ENCODE data around the gene BAHCC1. TPM values are rescaled to one million over a fixed set of nuclear protein-coding genes. Genes with fewer than 3 reads are reported as not detected.
A peak's percentile ranks its signal among the peaks of the same experiment; 100 is the strongest.

The BAHCC1 gene
- total and polyA plus RNA-seq, 11 donors = 6.0 to 19.6 (median 8.9) TPM

DNA sequence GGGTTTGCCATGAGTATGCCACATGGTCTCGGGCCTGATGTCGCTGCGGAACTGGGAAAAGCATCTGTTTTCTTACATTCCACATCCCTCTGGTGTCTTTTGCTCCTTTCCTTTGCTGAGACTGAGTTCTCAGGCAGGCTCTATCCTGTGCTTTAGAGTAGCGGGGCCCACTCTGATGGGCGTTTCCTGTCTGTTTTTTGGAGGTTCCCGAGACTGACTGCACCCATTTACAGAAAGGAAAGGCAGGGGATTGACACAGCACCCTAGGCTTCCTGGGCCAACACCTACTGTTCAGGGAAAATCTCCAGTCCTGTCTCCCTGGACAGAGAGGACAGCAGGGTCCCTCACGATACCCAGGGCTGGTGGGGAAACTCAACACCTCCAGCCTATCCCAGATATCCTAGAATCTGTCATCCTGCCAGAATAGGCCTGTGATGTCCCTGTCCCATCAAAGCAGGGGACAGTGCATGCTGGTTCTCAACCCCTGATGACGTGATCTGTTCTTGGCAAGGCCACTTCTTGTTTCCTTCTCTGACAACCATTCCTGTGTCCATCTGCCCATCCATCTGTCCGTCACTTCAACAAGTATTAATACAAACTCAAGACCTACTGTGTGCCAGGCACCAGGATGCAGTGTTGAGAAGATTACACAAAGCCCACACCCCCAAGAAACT lies 75.2 kb downstream of the BAHCC1 start:
- ATAC-seq = peak; percentile 53 to 79 (median 69)
- Histone ChIP-seq H3K4me3 (no peak overlapping the region), H3K27ac (peak overlapping the region in 1 of 12 donors; percentile 46), H3K36me3 (no peaks in the 10 kb centered on the region), H3K9me3 (no peaks in the 10 kb centered on the region), H3K27me3 (no peaks in the 10 kb centered on the region), H3K4me1 (peaks cover 0 to 5% (median 0%) of the 10 kb centered on the region in 12 donors)
- 71 to 84% (median 75%) methylated on average over 9 of the region's 9 CpGs for WGBS, 4 donors
- TF ChIP-seq CTCF (IDR thresholded peaks at IDR 0.05) (no peak), POLR2A (IDR thresholded peaks at IDR 0.05) (no peak)
- peak in 1 of 5 donors; percentile 69 for DNase-seq
- intact Hi-C loops (cut with DNase I) = loop anchor here in 2 of 10 donors (5.0 to 10.0 kb wide), 3 partner anchors 33 to 64 kb away; no protein-coding TSS in a partner anchor

- no peak for DNase-seq
- 81 to 85% (median 83%) methylated on average over 14 of the region's 14 CpGs for WGBS, 4 donors
- Histone ChIP-seq H3K36me3 (no peaks in the 10 kb centered on the region), H3K4me1 (peaks cover 0 to 5% (median 0%) of the 10 kb centered on the region in 12 donors), H3K27me3 (no peaks in the 10 kb centered on the region), H3K9me3 (no peaks in the 10 kb centered on the region), H3K27ac (peak overlapping the region in 2 of 12 donors; percentile 44 to 46), H3K4me3 (no peak overlapping the region)
- intact Hi-C loops (cut with DNase I) = loop anchor here in 2 of 10 donors (5.0 to 10.0 kb wide), 3 partner anchors 34 to 64 kb away; no protein-coding TSS in a partner anchor
- peak in 3 of 4 donors; percentile 39 to 47 (median 42) for ATAC-seq
- TF ChIP-seq CTCF (IDR thresholded peaks at IDR 0.05) = no peak
Observed at GRCh38 chr17:81470944-81471817, 75.9 kb downstream of the BAHCC1 start.

DNA sequence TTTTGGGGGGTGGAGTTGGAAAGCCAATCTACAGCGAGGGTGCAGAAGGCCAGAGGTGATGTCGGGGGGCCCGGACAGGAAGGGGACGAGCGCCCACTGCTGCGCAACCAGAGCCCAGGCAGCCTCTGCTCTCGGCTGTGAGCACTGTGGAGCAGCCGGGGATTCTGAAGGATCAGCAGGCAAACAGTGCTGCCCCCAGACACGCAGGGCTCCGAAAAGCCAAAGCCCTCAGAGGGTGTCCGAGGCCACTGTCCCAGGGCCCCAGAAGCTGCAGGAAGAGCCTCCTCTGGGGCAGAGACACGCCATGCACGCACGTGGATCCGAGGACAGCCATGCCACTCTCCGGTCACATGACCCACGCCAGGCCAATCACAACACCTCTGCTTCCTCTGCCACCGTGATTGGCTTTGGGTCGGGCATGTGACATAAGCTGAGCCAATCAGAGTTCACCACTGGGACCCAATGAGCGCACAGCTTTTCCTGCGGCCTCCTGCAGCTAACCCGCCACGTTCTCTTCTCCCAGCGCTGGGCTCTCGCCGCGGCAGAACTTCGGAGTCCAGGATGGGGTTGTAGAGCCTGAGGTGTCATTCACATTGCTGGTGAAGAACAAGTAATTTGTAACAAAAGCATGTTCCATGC lies 76.7 kb downstream of the BAHCC1 start:
- 84 to 88% (median 88%) methylated on average over 22 to 28 of the region's 28 CpGs for WGBS, 4 donors
- no peaks in the 10 kb centered on the region for H3K9me3 ChIP-seq
- intact Hi-C loops (cut with DNase I) = loop anchor here in 2 of 10 donors (5.0 to 10.0 kb wide), 3 partner anchors 35 to 63 kb away; no protein-coding TSS in a partner anchor
- H3K4me1 ChIP-seq = peaks cover 0 to 5% (median 0%) of the 10 kb centered on the region in 12 donors
- peak in 1 of 5 donors; percentile 60 for DNase-seq
- peak; percentile 21 to 53 (median 24) for ATAC-seq
- no peaks in the 10 kb centered on the region for H3K36me3 ChIP-seq
- TF ChIP-seq POLR2A (IDR thresholded peaks at IDR 0.05) = no peak
- TF ChIP-seq CTCF (IDR thresholded peaks at IDR 0.05) = peak in 2 of 12 donors; percentile 9 to 18
- H3K27me3 ChIP-seq = no peaks in the 10 kb centered on the region
- peak overlapping the region in 1 of 12 donors; percentile 44 for H3K27ac ChIP-seq
- peak overlapping the region in 1 of 12 donors; percentile 16 for H3K4me3 ChIP-seq
